ENCODE results near the gene TMEM254. TPM values are rescaled to one million over a fixed set of nuclear protein-coding genes. Genes with fewer than 3 reads are reported as not detected.
A peak's percentile ranks its signal among the peaks of the same experiment; 100 is the strongest.

TMEM254 gene
- polyA plus RNA-seq, 1 experiment, result 34.4 TPM

- ChIA-PET CTCF (no interaction called here), POLR2A (no interaction called here)
- Histone ChIP-seq H3K9me3 (ENCODE audit: control insufficient read depth, insufficient read depth, low read length) (no peaks in the 10 kb centered on the region), H3K4me3 (ENCODE audit: low read depth, low read length) (no peak overlapping the region), H3K27me3 (ENCODE audit: control insufficient read depth, insufficient read depth, low read length) (no peaks in the 10 kb centered on the region), H3K27ac (ENCODE audit: low read depth, low read length) (no peak overlapping the region)
- DNase-seq (ENCODE audit: low read depth, low spot score), result no peak
- no peak for TF ChIP-seq CTCF (IDR thresholded peaks at IDR 0.05; ENCODE audit: low read depth, low read length)
These were observed 21.7 kb downstream of the TMEM254 start for GRCh38 chr10:80100116-80100515.

- Histone ChIP-seq H3K27me3 (ENCODE audit: control insufficient read depth, insufficient read depth, low read length) (no peaks in the 10 kb centered on the region), H3K27ac (ENCODE audit: low read depth, low read length) (no peak overlapping the region), H3K9me3 (ENCODE audit: control insufficient read depth, insufficient read depth, low read length) (no peaks in the 10 kb centered on the region), H3K4me3 (ENCODE audit: low read depth, low read length) (no peak overlapping the region)
- CTCF ChIA-PET, result no interaction called here
- POLR2A ChIA-PET, result no interaction called here
- TF ChIP-seq CTCF (IDR thresholded peaks at IDR 0.05; ENCODE audit: low read depth, low read length), result no peak
- no peak for DNase-seq (ENCODE audit: low read depth, low spot score)
These were observed 22.6 kb downstream of the TMEM254 start for GRCh38 chr10:80100861-80101695.

DNA sequence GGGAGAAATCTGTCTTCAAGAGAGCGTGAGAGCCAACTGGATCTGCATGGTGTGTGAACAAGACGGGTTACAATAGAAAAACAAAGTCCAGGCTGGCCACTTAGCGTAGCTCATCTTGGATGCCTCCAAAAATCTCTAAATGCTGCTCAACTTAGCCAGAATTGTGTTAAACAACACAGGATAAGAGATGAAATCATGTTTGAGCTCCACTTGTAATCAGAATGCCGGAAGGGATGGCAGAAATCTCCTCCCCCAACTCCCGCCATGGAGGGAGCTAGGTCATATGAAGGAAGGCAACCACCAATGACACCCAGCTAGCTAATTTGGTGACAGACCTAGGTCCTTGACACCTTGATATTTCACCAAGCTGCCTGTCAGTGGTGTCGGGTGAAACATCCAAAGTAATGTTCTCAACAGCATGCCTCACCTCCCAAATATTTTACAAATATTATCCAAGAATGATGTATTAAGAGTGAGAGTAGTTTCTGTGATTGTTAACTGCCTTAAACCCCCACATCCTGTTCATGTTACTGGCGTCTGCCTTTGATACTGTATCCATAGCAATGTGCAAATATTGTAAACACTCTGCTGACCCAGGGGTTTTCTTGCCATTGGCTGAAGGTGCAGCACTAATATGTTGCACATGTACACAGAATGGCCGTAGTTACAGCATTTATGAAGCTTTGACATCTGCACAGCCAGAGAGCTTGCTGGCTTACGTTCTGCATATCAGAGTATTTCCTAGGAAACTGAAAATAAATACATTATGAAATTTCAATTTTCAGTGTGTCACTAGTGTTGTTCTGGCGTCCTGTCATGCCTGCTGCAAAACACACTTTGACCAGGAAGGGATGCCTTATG is 25.8 kb downstream of the TMEM254 start:
- CTCF ChIA-PET, result interaction anchor here (0.8 to 1.8 kb wide), 4 partner anchors 14 to 118 kb away, joined by 3 to 5 read pairs (median 4); no protein-coding TSS in a partner anchor
- no peak for TF ChIP-seq CTCF (IDR thresholded peaks at IDR 0.05; ENCODE audit: low read depth, low read length)
- H3K9me3 ChIP-seq (ENCODE audit: control insufficient read depth, insufficient read depth, low read length), result peaks cover 11% of the 10 kb centered on the region
- H3K27me3 ChIP-seq (ENCODE audit: control insufficient read depth, insufficient read depth, low read length), result no peaks in the 10 kb centered on the region
- POLR2A ChIA-PET, result interaction anchor here (0.9 to 1.9 kb wide), 2 partner anchors 25 to 29 kb away, joined by 3 to 7 read pairs; partner anchors contain the start of gene TMEM254
- peak overlapping the region; percentile 79 for H3K27ac ChIP-seq (ENCODE audit: low read depth, low read length)
- no peak overlapping the region; the same call in 1 of the 2 replicates for H3K4me3 ChIP-seq (ENCODE audit: low read depth, low read length)
- peak; percentile 78 for DNase-seq (ENCODE audit: low read depth, low spot score)

- no peak for DNase-seq (ENCODE audit: low read depth, low spot score)
- Histone ChIP-seq H3K9me3 (ENCODE audit: control insufficient read depth, insufficient read depth, low read length) (peaks cover 15% of the 10 kb centered on the region), H3K27ac (ENCODE audit: low read depth, low read length) (no peak overlapping the region), H3K4me3 (ENCODE audit: low read depth, low read length) (no peak overlapping the region), H3K27me3 (ENCODE audit: control insufficient read depth, insufficient read depth, low read length) (no peaks in the 10 kb centered on the region)
- POLR2A ChIA-PET, result no interaction called here
- CTCF ChIA-PET, result no interaction called here
- no peak for TF ChIP-seq CTCF (IDR thresholded peaks at IDR 0.05; ENCODE audit: low read depth, low read length)
These were observed 30.2 kb downstream of the TMEM254 start for GRCh38 chr10:80108576-80109239.

Measured in AG04450 (cell line).